GM18498 (cell line): ENCODE data around the gene PSTPIP1.

Source experiments
- ATAC-seq: cut with Tn5 transposase; IDR thresholded peaks from one replicate; pipeline ENCODE4 v1.9.1; 2021; ENCODE audit warnings: mild to moderate bottlenecking, moderate library complexity; ENCODE audit not compliant: unreplicated experiment

Gene PSTPIP1

DNA sequence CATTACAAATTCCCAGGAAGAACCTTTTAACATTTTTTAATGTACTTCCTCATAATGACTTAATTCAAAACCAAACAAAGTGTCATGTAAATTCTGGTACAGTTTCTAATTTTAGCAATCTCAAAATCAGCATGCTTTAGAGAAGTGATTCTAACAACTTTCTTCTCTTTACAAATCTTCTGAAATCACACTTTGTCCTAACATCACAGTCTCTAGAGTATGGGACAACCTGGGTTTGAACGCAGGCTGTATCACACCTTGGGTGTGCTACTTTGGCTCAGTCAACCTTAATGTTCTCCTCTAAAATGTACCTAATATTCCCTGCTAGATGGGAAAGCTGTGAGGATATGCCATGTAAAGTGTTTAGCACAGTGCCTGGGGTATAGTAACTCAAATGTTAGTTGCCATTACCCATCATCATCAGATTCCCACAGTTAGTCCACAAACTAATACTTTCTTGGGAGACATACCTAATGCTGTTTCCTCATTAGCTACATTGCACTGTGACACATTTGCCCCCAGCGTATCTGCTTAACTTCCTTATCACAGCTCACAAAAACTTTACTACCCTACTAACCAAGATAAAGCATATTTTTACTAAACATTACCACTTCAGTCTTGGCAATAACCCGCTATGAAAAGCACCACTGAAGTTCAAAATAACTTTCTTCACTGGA is 72.9 kb downstream of the PSTPIP1 start:
- no peak for ATAC-seq

DNA sequence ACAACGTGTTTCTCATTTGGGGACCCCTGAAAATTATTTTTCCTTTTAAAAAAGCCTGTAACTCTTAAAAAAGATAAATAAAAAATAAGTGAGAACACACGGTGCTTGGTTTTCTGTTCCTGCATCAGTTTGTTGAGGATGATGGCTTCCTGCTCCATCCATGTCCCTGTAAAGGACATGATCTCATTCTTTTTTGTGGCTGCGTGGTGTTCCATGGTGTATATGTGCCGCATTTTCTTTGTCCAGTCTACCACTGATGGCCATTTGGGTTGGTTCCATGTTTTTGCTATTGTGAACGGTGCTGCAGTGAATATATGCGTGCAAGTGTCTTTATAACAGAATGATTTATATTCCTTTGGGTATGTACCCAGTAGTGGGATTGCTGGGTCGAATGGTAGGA is 73.7 kb downstream of the PSTPIP1 start:
- ATAC-seq, result no peak

DNA sequence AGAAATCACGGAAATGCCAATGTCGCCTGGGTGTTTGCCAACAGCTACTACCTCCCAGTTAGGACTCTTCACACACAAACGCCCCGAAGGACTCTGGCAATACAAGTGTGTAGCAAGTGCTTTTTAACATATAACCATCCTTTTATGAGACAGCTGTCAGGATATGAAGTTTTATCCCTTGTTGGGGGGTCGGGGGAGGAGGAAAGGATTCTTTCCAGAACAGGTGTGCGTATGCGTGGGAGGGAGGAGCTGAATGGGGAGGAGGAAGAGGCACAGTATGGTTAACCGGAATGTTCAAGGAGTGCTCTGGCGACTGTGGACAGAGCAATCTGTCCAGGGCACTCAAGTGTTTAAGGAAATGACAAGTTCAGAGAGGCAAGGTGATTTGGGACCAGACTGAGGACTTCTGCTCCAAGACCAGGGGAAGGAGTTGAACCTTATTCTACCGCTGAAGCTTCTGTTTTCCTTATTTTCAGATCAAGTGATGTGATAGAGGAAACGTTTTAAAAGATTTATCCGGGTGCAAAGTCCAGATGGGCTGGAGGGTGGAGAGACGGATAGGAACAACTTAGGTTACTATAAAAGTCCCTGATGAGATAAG is 74.7 kb downstream of the PSTPIP1 start:
- no peak for ATAC-seq

DNA sequence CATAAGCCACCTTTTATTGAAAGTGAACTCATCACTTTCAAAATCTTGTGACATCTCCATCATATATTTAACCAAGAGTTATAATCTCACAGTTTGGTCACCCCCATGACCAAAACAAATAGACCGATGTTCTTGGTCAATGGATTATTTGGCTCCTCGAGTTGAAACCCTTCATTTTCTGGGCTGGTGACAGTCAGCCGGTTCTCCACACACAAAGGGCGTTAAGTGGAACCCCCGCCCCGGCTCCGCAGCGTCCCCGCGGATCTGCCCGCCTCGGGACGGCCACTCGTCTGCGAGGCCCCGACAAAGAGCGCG is 75.2 kb downstream of the PSTPIP1 start:
- no peak for ATAC-seq

DNA sequence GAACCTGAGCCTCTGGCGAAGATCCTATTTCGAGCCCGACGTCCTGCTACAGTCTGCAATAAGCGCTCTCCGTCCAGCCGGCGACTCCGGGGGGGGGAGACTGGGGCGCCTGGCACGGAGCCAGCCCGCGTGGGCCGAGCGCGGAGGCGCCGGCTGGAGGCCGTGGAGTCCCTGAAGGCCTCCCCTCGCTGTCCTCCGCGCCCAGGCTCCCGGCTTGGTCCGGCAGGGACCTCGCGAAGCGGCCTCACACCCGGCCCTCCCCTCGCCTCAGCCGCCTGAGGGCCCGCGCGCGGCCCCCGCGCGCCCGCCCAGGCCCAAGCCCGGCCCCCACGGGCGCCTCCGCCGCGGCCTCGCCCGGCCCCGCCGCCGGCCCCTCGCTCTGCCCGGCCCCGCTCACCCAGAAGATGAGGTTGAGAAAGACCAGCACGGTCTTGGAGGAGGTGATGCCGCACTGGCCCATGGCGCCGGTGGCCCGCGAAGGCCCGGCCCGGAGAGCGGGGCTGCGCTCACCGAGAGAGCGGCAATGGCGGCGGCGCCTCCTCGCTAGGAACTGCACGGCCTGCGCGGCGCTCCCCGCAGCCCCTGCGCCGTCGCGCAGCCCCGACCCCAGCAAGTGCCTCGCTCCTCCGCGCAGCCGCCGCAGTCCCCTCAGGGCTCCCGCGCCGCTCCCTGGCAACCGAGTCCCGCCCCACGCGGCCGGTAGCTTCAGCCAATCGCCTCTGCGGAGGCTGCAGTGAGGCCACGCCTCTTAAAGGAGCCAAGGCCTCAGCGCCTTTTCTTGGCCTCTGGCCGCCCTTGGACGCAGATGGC is 75.8 kb downstream of the PSTPIP1 start, which contains the start of gene TSPAN3:
TSS of gene TSPAN3 (minus strand) at position 615 of the 810 bp plus-strand sequence. CDS start at position 460, 155 bp downstream.
- peak; percentile 93 for ATAC-seq

DNA sequence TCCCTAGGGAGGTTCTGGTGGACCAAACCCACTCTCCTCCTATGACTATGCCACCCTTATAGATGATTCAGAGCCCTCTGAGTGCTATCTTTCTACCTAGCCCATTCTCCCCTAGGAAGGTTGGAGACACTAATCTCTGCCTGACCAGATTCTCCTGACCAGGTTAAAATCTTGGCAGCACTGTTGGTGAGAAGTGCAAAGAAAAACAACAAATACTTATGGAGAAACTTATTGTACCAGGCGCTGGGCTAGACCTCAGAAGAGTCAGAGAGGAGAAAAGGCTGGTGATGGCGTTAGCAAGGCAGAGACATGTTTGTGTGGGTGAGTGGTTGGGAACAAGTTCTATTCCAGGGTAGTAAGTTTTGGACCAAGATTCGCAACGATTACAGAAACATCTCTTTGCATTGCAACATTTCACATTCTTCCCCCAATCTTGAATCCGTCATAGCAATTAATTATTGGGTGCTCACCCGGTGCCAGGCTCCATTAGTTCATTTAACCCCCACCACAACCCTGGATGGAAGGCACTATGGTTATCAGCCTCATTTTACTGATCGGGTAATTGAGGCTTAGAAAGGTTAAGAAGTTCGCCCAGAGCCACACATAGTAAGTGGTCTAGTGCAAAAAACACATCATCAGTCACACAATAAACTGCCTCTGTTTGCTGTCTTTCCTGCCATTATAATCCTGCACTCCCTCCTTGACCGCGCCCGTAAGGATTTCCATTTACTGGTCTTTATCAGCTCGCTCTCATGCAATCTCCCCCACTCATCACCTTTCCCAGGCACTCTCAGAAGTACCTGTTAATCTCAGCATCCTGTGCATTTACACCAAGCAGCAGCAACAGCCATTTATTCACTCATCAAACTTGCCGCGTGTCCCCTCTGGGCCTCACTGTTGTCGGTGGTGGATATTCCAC is 76.6 kb downstream of the PSTPIP1 start:
- no peak for ATAC-seq

DNA sequence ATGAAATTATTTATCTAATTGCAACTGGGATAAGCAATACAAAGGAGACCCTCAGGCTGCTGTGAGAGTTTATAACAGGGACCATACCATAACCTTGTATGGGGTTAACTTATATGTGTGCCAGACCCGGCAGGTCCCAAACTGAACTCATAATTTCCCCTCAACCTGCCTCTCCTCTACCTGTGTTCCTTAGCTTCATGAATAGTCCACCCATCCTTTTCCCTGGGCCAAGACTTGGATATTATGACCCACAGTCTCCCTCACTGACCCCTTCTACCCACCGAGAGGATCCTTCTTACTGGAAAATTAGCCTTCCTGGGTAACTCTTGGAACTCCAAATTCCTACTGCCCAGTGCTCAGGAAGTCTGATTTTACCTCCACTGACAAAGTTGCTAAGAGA is 79.4 kb downstream of the PSTPIP1 start:
- ATAC-seq, result no peak

DNA sequence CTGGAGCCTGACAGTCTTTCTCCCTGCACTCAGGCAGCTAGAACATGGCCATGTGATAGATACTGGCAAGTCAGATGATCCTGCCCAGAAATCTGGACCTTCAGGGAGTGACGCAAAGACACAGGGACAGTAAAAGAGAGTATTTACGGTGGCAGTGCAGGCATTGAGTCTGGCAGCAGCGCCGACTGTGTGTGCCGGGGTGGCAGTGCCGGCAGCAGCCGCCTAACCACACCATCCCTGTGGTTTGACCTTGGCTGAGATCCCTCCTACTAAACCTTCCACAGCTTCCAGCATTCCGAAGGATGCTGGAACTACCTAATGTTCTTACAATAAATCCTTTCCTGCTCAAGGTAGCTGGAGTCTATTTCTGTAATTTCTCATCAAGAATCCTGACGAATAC is 80.6 kb downstream of the PSTPIP1 start:
- no peak for ATAC-seq

DNA sequence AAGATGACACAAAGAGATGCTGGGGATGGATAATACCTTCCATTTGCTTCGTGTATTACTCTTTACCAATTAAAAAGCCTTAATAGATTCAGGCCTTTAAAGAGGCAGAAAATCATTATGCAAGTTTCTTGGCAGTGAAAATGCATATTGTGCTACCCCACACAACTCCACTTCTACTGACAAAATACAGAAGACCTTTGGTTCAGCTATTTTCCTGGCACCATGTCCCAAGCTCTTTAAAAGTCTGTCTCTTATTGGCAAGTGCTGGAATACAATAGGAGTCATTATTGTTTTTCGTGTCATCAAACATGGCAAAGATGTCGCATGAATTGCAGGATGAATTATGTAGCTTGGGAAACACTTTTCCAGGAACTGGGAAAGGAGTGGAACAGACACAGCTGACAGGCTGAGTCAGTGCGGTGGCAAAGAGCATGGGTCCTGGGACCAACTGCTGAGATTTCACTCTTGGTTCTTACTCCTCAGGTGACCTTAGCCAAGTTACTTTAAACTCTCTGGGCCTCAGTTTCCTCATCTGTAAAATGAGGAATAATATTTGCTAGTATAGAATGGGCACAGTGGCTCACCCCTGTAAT is 81.5 kb downstream of the PSTPIP1 start:
- ATAC-seq, result no peak

DNA sequence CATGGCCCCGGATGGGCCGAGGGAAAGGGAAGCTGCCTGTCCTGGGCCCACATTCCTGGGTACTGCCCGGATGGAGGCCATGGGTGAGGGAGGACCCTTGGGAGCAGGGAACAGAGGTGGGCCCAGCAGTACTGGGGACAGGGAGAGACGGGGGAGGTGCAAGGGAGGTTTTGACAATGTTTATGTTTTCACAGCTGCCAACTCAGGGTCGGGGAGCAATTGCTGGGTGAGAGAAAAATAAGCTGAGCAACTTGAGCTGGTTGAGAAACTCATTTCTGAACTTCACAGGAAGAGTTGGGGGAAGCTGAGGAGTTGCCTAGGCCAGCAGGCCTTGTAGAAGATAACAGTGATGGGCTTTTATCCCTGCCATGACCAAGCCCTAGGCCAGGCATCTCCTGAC is 87.0 kb downstream of the PSTPIP1 start:
- ATAC-seq, result no peak

DNA sequence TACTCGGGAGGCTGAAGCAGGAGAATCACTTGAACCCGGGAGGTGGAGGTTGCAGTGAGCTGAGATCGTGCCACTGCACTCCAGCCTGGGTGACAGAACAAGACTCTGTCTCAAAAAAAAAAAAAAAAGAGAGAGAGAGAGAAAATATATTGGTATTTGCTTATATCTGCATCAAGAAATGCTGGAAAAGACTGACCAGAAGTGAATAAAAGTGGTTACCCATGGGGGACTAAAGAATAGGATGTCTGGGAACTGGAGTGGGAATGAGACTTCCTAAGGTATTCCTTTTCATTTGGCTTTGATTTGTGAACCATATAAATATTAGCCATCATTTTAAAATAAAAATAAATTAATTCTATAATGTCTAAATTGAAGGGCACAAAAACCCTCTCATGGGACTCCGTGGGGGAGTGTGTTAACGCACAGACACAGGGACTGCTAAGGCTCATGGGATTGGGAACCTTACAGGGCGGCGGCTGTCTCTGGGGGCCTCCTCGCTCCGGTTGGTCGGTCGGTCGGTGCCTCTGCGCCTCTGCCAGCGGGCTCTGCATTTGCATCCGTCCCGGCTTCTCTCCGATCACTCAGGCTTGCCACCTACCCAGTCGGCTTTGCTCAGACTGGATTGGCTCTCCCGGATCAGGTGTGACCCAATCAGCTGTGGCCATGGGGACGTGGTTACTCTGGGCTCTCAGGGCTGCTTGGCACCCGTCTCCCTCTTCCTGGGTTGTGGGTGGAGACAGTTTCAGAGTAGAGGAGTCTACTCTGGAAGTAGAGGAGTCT is 88.6 kb downstream of the PSTPIP1 start:
- ATAC-seq, result peak; percentile 86

DNA sequence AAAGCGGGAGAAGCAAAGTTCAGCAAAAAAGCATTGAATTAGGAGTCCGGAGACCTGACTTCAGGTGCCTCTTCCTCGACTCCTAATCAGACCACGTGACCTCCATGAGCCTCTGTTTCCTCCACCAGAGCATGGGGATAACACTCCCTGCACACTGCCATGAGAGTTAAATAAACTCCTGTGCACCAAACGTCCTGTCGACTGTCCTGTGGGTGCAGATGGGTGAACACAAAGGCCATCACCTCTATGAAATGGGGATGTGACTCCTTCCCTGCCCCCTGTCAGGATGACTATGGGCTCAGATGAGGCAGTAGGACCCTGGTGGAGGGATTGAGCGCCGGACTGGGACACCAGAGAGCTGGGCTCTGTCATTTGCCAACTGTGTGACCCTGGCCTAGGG is 89.5 kb downstream of the PSTPIP1 start:
- ATAC-seq, result no peak

DNA sequence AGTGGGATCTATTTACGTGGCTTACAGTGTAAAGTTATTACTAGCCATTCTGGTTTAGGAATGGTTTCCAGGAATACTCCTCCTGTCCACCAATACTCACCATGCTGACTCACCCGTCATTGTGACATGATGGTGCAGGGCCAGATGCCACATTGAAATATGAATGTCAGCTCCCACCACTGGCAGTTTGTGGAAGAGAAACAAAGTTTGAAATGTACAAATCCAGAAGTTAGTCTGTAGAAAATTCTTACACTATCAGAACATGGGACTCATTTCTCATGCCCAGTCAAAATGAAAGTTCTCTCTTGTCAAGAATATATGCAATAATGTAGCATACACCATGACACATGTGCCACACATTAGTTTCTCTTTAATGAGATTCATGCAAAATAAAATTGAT is 90.4 kb downstream of the PSTPIP1 start:
- no peak for ATAC-seq
